Fibroblast of pulmonary artery (primary cell): ENCODE data around the gene ZNF33B.
"Not testable (repeated sequence)": the region's sequence is repeated elsewhere in the genome, so short reads cannot be mapped to it uniquely, and the experiment has no call there.

Experiments
- DNase-seq: peaks from one replicate; pipeline ENCODE4 v3.0.0-alpha.2; 2010; ENCODE audit warnings: low read depth
- H3K4me3 ChIP-seq: replicated peaks from 2 replicates; pipeline ENCODE4 v1.5.1; 2011; ENCODE audit warnings: low read depth, mild to moderate bottlenecking, control low read depth, low read length, moderate library complexity
- TF ChIP-seq, protein P1 (sequence below): IDR thresholded peaks from 2 replicates; pipeline ENCODE4 v1.5.1; 2011; ENCODE audit warnings: mild to moderate bottlenecking, control low read depth, low read length, inconsistent platforms; ENCODE audit errors: missing control alignments

ZNF33B gene

DNA sequence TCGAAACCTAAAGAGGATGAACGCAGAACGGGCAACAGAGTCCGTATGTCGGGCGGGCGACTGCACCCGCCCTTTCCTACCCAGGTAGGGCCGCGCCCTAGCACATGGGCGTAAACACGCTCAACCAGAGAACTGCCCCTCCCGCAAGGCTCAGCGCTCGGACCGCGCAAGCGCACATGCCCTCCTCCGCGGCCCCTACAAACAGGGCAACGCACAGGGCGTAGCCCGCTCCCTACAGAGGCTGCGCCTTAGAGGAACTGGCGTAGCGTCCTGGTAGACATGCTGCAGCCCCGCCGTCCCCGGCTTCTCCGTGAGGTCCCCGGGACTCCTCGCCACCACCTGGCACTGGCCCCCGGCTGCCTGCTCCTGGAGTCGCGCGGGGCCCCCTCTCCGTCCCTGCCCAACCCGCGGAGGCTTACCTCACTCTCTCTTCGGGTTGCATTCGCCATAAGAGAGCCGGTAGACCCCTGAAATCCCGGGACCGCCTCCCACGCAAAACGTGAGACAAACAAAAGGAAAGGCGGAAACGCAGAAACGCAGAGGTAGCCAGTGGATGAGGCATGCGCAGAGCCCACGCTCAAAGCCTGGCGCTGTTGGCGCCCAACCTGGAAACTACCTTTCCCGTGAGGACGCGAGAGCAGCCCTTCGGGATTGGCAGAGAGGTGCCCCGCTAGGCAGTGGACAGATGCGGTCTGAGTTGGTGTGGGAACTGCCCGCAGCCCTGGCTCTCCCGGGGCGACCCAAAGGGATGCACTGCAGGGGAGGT is at the start of gene ZNF33B:
Gene ZNF33B, minus strand, starts transcription at position 516 of the 766 bp plus-strand sequence. CDS start 1,642 bp downstream, outside the sequence.
- peak within 1 kb of the TSS; percentile 92 for H3K4me3 ChIP-seq
- TF ChIP-seq, protein P1, sequence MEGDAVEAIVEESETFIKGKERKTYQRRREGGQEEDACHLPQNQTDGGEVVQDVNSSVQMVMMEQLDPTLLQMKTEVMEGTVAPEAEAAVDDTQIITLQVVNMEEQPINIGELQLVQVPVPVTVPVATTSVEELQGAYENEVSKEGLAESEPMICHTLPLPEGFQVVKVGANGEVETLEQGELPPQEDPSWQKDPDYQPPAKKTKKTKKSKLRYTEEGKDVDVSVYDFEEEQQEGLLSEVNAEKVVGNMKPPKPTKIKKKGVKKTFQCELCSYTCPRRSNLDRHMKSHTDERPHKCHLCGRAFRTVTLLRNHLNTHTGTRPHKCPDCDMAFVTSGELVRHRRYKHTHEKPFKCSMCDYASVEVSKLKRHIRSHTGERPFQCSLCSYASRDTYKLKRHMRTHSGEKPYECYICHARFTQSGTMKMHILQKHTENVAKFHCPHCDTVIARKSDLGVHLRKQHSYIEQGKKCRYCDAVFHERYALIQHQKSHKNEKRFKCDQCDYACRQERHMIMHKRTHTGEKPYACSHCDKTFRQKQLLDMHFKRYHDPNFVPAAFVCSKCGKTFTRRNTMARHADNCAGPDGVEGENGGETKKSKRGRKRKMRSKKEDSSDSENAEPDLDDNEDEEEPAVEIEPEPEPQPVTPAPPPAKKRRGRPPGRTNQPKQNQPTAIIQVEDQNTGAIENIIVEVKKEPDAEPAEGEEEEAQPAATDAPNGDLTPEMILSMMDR = no peak
- peak; percentile 96 for DNase-seq

DNA sequence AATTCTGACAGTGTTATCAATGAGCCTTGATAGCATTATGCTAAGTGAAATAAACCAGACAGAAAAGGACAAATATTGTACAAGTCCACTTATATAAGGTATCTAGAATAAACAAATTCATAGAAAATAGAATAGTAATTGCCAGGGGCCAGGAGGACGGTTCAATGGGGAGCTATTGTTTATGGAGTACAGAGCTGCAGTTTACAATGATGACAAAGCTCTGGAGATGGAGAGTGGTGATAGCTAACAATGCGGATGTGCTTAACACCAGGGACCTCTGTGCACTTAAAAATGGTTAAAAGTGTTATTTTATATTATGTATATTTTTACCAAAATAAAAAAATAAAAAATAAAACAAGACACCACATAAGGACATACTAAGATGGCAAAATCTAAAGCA is 46.1 kb upstream of the ZNF33B start:
- DNase-seq = no peak
- TF ChIP-seq, protein P1 = no peak
- H3K4me3 ChIP-seq = no peak overlapping the region

DNA sequence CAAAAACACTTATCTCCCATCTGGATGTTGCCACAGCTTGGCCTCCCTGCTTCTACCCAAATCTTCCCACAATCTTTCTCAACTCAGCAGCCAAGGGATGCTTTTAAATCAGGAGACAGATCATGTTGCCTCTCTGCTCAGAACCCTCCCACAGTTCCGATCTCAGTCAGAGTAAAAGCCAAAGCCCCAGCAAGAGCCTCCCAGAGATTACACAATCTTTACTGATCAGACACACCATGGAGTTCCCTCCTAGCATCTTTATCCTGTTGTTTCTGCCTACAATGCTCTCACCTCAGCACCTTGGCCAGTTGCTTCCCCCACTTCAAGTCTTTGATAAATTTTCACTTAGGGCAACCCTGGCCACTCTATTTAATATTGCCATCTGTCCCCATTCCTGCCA is 41.9 kb upstream of the ZNF33B start:
- no peak for DNase-seq
- no peak overlapping the region for H3K4me3 ChIP-seq
- TF ChIP-seq, protein P1 = no peak

DNA sequence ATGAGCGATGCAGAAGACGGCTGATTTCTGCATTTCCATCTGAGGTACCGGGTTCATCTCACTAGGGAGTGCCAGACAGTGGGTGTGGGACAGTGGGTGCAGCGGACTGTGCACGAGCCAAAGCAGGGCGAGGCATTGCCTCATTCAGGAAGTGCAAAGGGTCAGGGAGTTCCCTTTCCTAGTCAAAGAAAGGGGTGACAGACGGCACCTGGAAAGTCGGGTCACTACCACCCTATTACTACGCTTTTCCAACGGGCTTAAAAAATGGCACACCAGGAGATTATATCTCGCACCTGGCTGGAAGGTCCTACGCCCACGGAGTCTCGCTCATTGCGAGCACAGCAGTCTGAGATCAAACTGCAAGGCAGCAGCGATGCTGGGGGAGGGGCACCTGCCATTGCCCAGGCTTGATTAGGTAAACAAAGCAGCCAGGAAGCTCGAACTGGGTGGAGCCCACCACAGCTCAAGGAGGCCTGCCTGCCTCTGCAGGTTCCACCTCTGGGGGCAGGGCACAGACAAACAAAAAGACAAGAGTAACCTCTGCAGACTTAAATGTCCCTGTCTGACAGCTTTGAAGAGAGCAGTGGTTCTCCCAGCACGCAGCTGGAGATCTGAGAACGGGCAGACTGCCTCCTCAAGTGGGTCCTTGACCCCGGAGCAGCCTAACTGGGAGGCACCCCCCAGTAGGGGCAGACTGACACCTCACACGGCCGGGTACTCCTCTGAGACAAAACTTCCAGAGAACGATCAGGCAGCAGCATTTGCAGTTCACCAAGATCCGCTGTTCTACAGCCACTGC is 27.0 kb upstream of the ZNF33B start:
- not testable (repeated sequence) for DNase-seq, H3K4me3 ChIP-seq

DNA sequence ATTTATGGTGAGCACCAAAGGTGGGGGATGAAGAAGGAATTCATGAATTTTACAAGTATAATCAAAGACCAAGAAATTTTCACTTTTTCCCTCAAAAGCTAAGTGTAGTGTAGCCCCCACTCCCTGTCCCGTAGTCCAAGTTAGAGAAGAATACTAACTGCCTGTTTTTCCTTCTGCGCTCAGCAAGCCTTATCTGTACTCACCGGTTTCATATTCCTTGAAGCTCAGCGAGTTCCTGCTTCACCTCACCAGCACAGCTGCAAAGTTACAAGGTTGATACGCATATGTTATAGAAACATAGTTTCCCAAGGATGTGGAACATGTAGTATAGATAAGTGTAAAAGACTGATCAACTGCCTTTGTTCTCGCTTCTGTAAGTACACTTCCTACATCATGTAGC is 16.0 kb upstream of the ZNF33B start:
- DNase-seq = no peak
- TF ChIP-seq, protein P1 = no peak
- H3K4me3 ChIP-seq = no peak overlapping the region

DNA sequence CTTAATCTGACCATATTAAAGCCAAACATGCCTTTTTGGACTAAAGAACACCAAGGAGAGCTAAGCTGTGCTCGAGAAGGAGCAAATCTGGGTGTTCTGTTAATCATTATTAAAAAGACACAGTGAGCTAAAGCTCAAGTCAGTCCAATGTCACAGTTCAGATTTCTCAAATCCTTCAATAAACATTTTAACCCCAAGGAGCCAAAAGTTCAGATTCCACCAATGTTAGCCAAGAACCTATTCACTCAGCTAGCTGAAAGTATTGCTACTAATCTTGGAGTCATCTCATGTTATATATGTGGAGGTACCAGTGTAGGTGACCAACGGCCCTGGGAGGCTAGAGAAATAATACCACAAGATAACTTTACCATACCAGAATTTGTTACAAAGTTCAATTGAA is 14.5 kb upstream of the ZNF33B start:
- DNase-seq = no peak
- no peak overlapping the region for H3K4me3 ChIP-seq
- TF ChIP-seq, protein P1 = no peak

DNA sequence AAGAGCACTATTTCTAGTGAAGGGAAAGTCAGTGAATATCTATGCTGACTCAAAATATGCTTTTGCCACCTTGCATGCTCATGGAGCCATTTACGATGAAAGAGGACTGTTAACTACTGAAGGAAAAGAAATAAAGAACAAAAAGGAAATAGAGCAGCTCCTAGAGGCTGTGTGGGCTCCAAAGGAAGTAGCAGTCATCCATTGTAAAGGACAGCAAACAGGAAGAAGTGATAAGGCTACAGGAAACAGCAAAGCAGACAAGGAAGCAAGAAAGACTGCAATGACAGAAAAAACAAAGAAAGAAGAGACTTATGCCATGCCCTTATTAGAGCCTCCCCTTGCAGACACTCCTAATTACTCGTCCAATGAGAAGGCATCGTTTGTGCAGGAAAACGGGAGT is 12.0 kb upstream of the ZNF33B start:
- H3K4me3 ChIP-seq = no peak overlapping the region
- DNase-seq = no peak
- TF ChIP-seq, protein P1 = no peak
